HepG2 (cell line): ENCODE results near the gene ARL5C. TPM values are rescaled to one million over a fixed set of nuclear protein-coding genes. Genes with fewer than 3 reads are reported as not detected.

ENCODE experiments used
- BCL6 ChIP-seq: IDR thresholded peaks from 2 replicates; pipeline ENCODE4 v1.6.1; 2016; ENCODE audit warnings: missing genetic modification reagents, missing compliant biosample characterization
- FOXK1 ChIP-seq: sonication (generic); formaldehyde crosslinking; IDR thresholded peaks from 2 replicates; pipeline ENCODE4 v1.4.0; 2020; ENCODE audit warnings: low read depth, missing genetic modification reagents, borderline replicate concordance
- MTF2 ChIP-seq: sonication (generic); formaldehyde crosslinking; IDR thresholded peaks from 2 replicates; pipeline ENCODE4 v1.5.0; 2020; ENCODE audit warnings: missing genetic modification reagents, borderline replicate concordance
- PHF20 ChIP-seq: sonication (generic); formaldehyde crosslinking; IDR thresholded peaks from 2 replicates; pipeline ENCODE4 v1.5.0; 2020; ENCODE audit warnings: mild to moderate bottlenecking, missing genetic modification reagents
- REXO4 ChIP-seq: sonication (generic); formaldehyde crosslinking; IDR thresholded peaks from 2 replicates; pipeline ENCODE4 v1.8.0; 2022; ENCODE audit warnings: missing genetic modification reagents, mild to moderate bottlenecking, borderline replicate concordance
- SETDB1 ChIP-seq: sonication (generic); formaldehyde crosslinking; IDR thresholded peaks from 2 replicates; pipeline ENCODE4 v1.5.1; 2020; ENCODE audit warnings: missing genetic modification reagents, mild to moderate bottlenecking, borderline replicate concordance
- SIN3A ChIP-seq: IDR thresholded peaks from 2 replicates; pipeline ENCODE4 v1.6.1; 2011; ENCODE audit warnings: low read depth, mild to moderate bottlenecking, control low read depth, low read length, borderline replicate concordance
- TBX2 ChIP-seq: sonication (generic); formaldehyde crosslinking; IDR thresholded peaks from 2 replicates; pipeline ENCODE4 v1.5.0; 2020; ENCODE audit warnings: missing genetic modification reagents, mild to moderate bottlenecking, borderline replicate concordance
- ZFP36 ChIP-seq: fragments of 150-350 bp; IDR thresholded peaks from 2 replicates; pipeline ENCODE4 v1.6.1; 2018; ENCODE audit warnings: borderline replicate concordance, low read length, low read depth; ENCODE audit not compliant: partially characterized antibody
- ZFY ChIP-seq: sonication (generic); formaldehyde crosslinking; IDR thresholded peaks from 2 replicates; pipeline ENCODE4 v1.4.0; 2020; ENCODE audit warnings: missing genetic modification reagents
- ZNF234 ChIP-seq: sonication (generic); formaldehyde crosslinking; conservative IDR thresholded peaks from 2 replicates; pipeline ENCODE4 v1.5.1; 2020; ENCODE audit warnings: mild to moderate bottlenecking, missing genetic modification reagents
- ZNF335 ChIP-seq: sonication (generic); formaldehyde crosslinking; IDR thresholded peaks from 2 replicates; pipeline ENCODE4 v1.4.0; 2020; ENCODE audit warnings: missing genetic modification reagents
- ZNF660 ChIP-seq: sonication (generic); formaldehyde crosslinking; IDR thresholded peaks from 2 replicates; pipeline ENCODE4 v1.5.1; 2020; ENCODE audit warnings: mild to moderate bottlenecking, low read depth, missing genetic modification reagents, borderline replicate concordance
- ZNF766 ChIP-seq: sonication (generic); formaldehyde crosslinking; IDR thresholded peaks from 2 replicates; pipeline ENCODE4 v1.5.0; 2020; ENCODE audit warnings: missing genetic modification reagents, borderline replicate concordance
- ZNF792 ChIP-seq: IDR thresholded peaks from 2 replicates; pipeline ENCODE4 v1.6.1; 2016
- polyA plus RNA-seq, 8 experiments: library from polyadenylated mRNA; depleted of rRNA in 3 of 8; stranded (reverse) in 7 of 8; unstranded in 1 of 8; fragments of >200 nt; fragmentation: Illumina TruSeq in 4 of 8; extraction: Trizol in 4 of 8; gene quantifications; 2 replicates each; pipeline versions ENCODE4 v1.2.1 to v1.2.3, GENCODE V29; 2011 to 2016; ENCODE audit warnings: low read depth in 4 of 8, missing spikeins in 1 of 8, mixed read lengths in 1 of 8; ENCODE audit not compliant: insufficient read depth in 1 of 8
- total RNA-seq, 5 experiments: library from RNA; depleted of rRNA; stranded (reverse); fragments of >200 nt; fragmentation: Illumina TruSeq; extraction: Trizol; gene quantifications; 2 replicates each; pipeline ENCODE4 v1.2.3, GENCODE V29; 2016; ENCODE audit warnings: low read depth in 1 of 5
- TF ChIP-seq, protein P1 (sequence below): fragments of 450-650 bp; IDR thresholded peaks from 2 replicates; pipeline ENCODE4 v1.6.1; 2017; ENCODE audit warnings: mild to moderate bottlenecking
- TF ChIP-seq, protein P2 (sequence below): sonication (generic); formaldehyde crosslinking; IDR thresholded peaks from 2 replicates; pipeline ENCODE4 v1.8.0; 2022; ENCODE audit warnings: mild to moderate bottlenecking, missing genetic modification reagents, moderate library complexity
- TF ChIP-seq, protein P3 (sequence below): sonication (generic); formaldehyde crosslinking; conservative IDR thresholded peaks from 2 replicates; pipeline ENCODE4 v1.5.0; 2020; ENCODE audit warnings: missing genetic modification reagents
- TF ChIP-seq, protein P4 (sequence below), 2 experiments: sonication (generic) in 1 of 2; formaldehyde crosslinking in 1 of 2; IDR thresholded peaks; 2 replicates each; pipeline versions ENCODE4 v1.5.1 to v1.6.1; 2011 to 2020; ENCODE audit warnings: borderline replicate concordance in 1 of 2, low read depth in 1 of 2, low read length in 1 of 2, mild to moderate bottlenecking in 1 of 2, missing genetic modification reagents in 1 of 2, moderate library complexity in 1 of 2
- TF ChIP-seq, protein P5 (sequence below): sonication (generic); formaldehyde crosslinking; IDR thresholded peaks from 2 replicates; pipeline ENCODE4 v1.8.1; 2022; ENCODE audit warnings: low read depth, mild to moderate bottlenecking, missing genetic modification reagents

The ARL5C gene
- total and polyA plus RNA-seq, 2 of the 13 experiments (the other 11 are each of a cell fraction or from before 2014, with no cell fraction given): not detected

DNA sequence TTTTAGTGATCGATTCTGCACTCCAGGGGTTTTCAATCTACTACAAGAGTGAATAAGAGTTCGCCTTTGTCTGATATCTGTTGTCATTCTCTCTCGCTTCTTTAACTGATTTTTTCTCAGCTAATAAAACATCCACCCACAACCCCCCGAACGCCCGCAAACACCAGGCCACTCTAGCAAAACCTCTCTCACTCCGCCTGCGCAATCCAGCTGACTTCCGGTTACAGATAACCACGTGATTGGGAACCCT, 33.8 kb upstream of the ARL5C start (continued):
- TF ChIP-seq, protein P1, sequence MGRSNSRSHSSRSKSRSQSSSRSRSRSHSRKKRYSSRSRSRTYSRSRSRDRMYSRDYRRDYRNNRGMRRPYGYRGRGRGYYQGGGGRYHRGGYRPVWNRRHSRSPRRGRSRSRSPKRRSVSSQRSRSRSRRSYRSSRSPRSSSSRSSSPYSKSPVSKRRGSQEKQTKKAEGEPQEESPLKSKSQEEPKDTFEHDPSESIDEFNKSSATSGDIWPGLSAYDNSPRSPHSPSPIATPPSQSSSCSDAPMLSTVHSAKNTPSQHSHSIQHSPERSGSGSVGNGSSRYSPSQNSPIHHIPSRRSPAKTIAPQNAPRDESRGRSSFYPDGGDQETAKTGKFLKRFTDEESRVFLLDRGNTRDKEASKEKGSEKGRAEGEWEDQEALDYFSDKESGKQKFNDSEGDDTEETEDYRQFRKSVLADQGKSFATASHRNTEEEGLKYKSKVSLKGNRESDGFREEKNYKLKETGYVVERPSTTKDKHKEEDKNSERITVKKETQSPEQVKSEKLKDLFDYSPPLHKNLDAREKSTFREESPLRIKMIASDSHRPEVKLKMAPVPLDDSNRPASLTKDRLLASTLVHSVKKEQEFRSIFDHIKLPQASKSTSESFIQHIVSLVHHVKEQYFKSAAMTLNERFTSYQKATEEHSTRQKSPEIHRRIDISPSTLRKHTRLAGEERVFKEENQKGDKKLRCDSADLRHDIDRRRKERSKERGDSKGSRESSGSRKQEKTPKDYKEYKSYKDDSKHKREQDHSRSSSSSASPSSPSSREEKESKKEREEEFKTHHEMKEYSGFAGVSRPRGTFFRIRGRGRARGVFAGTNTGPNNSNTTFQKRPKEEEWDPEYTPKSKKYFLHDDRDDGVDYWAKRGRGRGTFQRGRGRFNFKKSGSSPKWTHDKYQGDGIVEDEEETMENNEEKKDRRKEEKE: no peak
- TF ChIP-seq ZFP36 (no peak), ZNF792 (CRISPR knock-in tag) (0 out of 2 replicates have a peak, but pooled peaks have one; percentile 5), SETDB1 (CRISPR knock-in tag) (no peak), FOXK1 (peak; percentile 82; the same call in 1 of the 2 replicates), ZNF766 (CRISPR knock-in tag) (no peak), BCL6 (CRISPR knock-in tag) (no peak), ZFY (CRISPR knock-in tag) (no peak), REXO4 (CRISPR knock-in tag) (no peak), ZNF660 (no peak), MTF2 (CRISPR knock-in tag) (no peak), ZNF234 (no peak), TBX2 (CRISPR knock-in tag) (no peak), PHF20 (peak; percentile 84), ZNF335 (no peak), SIN3A (0 out of 2 replicates have a peak, but pooled peaks have one; percentile 4)
- TF ChIP-seq, protein P2, sequence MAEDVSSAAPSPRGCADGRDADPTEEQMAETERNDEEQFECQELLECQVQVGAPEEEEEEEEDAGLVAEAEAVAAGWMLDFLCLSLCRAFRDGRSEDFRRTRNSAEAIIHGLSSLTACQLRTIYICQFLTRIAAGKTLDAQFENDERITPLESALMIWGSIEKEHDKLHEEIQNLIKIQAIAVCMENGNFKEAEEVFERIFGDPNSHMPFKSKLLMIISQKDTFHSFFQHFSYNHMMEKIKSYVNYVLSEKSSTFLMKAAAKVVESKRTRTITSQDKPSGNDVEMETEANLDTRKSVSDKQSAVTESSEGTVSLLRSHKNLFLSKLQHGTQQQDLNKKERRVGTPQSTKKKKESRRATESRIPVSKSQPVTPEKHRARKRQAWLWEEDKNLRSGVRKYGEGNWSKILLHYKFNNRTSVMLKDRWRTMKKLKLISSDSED: no peak
- TF ChIP-seq, protein P3, sequence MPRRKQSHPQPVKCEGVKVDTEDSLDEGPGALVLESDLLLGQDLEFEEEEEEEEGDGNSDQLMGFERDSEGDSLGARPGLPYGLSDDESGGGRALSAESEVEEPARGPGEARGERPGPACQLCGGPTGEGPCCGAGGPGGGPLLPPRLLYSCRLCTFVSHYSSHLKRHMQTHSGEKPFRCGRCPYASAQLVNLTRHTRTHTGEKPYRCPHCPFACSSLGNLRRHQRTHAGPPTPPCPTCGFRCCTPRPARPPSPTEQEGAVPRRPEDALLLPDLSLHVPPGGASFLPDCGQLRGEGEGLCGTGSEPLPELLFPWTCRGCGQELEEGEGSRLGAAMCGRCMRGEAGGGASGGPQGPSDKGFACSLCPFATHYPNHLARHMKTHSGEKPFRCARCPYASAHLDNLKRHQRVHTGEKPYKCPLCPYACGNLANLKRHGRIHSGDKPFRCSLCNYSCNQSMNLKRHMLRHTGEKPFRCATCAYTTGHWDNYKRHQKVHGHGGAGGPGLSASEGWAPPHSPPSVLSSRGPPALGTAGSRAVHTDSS (CRISPR knock-in tag): no peak
- TF ChIP-seq, protein P4, sequence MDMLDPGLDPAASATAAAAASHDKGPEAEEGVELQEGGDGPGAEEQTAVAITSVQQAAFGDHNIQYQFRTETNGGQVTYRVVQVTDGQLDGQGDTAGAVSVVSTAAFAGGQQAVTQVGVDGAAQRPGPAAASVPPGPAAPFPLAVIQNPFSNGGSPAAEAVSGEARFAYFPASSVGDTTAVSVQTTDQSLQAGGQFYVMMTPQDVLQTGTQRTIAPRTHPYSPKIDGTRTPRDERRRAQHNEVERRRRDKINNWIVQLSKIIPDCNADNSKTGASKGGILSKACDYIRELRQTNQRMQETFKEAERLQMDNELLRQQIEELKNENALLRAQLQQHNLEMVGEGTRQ (IDR thresholded peaks at IDR 0.05; ENCODE audit: low read depth, low read length): peak; percentile 95
- TF ChIP-seq, protein P4 (CRISPR knock-in tag; IDR thresholded peaks at IDR 0.05; ENCODE audit: borderline replicate concordance): 0 out of 2 replicates have a peak, but pooled peaks have one; percentile 95
- TF ChIP-seq, protein P5, sequence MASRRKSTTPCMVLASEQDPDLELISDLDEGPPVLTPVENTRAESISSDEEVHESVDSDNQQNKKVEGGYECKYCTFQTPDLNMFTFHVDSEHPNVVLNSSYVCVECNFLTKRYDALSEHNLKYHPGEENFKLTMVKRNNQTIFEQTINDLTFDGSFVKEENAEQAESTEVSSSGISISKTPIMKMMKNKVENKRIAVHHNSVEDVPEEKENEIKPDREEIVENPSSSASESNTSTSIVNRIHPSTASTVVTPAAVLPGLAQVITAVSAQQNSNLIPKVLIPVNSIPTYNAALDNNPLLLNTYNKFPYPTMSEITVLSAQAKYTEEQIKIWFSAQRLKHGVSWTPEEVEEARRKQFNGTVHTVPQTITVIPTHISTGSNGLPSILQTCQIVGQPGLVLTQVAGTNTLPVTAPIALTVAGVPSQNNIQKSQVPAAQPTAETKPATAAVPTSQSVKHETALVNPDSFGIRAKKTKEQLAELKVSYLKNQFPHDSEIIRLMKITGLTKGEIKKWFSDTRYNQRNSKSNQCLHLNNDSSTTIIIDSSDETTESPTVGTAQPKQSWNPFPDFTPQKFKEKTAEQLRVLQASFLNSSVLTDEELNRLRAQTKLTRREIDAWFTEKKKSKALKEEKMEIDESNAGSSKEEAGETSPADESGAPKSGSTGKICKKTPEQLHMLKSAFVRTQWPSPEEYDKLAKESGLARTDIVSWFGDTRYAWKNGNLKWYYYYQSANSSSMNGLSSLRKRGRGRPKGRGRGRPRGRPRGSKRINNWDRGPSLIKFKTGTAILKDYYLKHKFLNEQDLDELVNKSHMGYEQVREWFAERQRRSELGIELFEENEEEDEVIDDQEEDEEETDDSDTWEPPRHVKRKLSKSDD (CRISPR knock-in tag): no peak
